Measurements from ENCODE around the gene PDIA5. TPM values are rescaled to one million over a fixed set of nuclear protein-coding genes. Genes with fewer than 3 reads are reported as not detected.
"Not testable (repeated sequence)": the region's sequence is repeated elsewhere in the genome, so short reads cannot be mapped to it uniquely, and the experiment has no call there.

Gene PDIA5
- total RNA-seq, 2 experiments from 2014 or later, result 2.2 to 3.0 TPM

- no peak overlapping the region for H3K27ac ChIP-seq (ENCODE audit: low read depth in 1 of 2, low read length in 2 of 2)
- H3K27me3 ChIP-seq (ENCODE audit: control insufficient read depth in 1 of 2, insufficient read depth in 2 of 2, low read length in 2 of 2), result no peaks in the 10 kb centered on the region
- no peak for TF ChIP-seq CTCF (IDR thresholded peaks at IDR 0.05)
- Mint-ChIP-seq H3K27me3 (no peaks in the 10 kb centered on the region), H3K27ac (peak overlapping the region; percentile 66), H3K36me3 (ENCODE audit: low read depth) (peaks cover 57% of the 10 kb centered on the region), H3K4me1 (ENCODE audit: low read depth) (no peaks in the 10 kb centered on the region), H3K9me3 (no peaks in the 10 kb centered on the region), H3K4me3 (no peak overlapping the region)
- ChIA-PET CTCF (no interaction called here), POLR2A (no interaction called here)
- DNase-seq (no peak), ATAC-seq (ENCODE audit: poor library complexity) (no peak)
- peaks cover 2% of the 10 kb centered on the region for H3K4me1 ChIP-seq (ENCODE audit: insufficient read depth, low read length)
- intact Hi-C loops (cut with DNase I, micrococcal nuclease), result no loop called here
- H3K36me3 ChIP-seq (ENCODE audit: insufficient read depth, low read length), result peaks cover 14% of the 10 kb centered on the region
- H3K9me3 ChIP-seq (ENCODE audit: control insufficient read depth in 1 of 2, insufficient read depth in 1 of 2, low read length in 2 of 2), result peaks cover 0 to 16% of the 10 kb centered on the region in 2 experiments
- no peak overlapping the region for H3K4me3 ChIP-seq (ENCODE audit: low read length)
Observed at GRCh38 chr3:123149525-123149924, 82.7 kb downstream of the PDIA5 start.

GRCh38 chr3:123150449-123151215 lies 83.8 kb downstream of the PDIA5 start:
- peaks cover 17% of the 10 kb centered on the region for H3K36me3 ChIP-seq (ENCODE audit: insufficient read depth, low read length)
- peaks cover 47% of the 10 kb centered on the region for H3K36me3 Mint-ChIP-seq (ENCODE audit: low read depth)
- H3K4me3 ChIP-seq (ENCODE audit: low read length), result no peak overlapping the region
- TF ChIP-seq CTCF (IDR thresholded peaks at IDR 0.05), result no peak
- intact Hi-C loops (cut with DNase I, micrococcal nuclease), result no loop called here
- no peak for ATAC-seq (ENCODE audit: poor library complexity)
- H3K27me3 Mint-ChIP-seq, result no peaks in the 10 kb centered on the region
- ChIA-PET CTCF (no interaction called here), POLR2A (no interaction called here)
- no peak overlapping the region for H3K4me3 Mint-ChIP-seq
- peak overlapping the region; percentile 44 for H3K27ac Mint-ChIP-seq
- no peaks in the 10 kb centered on the region for H3K4me1 Mint-ChIP-seq (ENCODE audit: low read depth)
- no peaks in the 10 kb centered on the region for H3K27me3 ChIP-seq (ENCODE audit: control insufficient read depth in 1 of 2, insufficient read depth in 2 of 2, low read length in 2 of 2)
- peak overlapping the region; percentile 36 to 40 for H3K27ac ChIP-seq (ENCODE audit: low read depth in 1 of 2, low read length in 2 of 2)
- no peaks in the 10 kb centered on the region for H3K9me3 Mint-ChIP-seq
- H3K9me3 ChIP-seq (ENCODE audit: control insufficient read depth in 1 of 2, insufficient read depth in 1 of 2, low read length in 2 of 2), result peaks cover 0 to 16% of the 10 kb centered on the region in 2 experiments
- H3K4me1 ChIP-seq (ENCODE audit: insufficient read depth, low read length), result peaks cover 2% of the 10 kb centered on the region
- DNase-seq, result no peak

GRCh38 chr3:123151251-123151705 lies 84.5 kb downstream of the PDIA5 start:
- ATAC-seq (ENCODE audit: poor library complexity), result no peak
- TF ChIP-seq CTCF (IDR thresholded peaks at IDR 0.05), result no peak
- Mint-ChIP-seq H3K36me3 (ENCODE audit: low read depth) (peaks cover 41% of the 10 kb centered on the region), H3K27ac (peak overlapping the region; percentile 44), H3K27me3 (no peaks in the 10 kb centered on the region), H3K4me1 (ENCODE audit: low read depth) (no peaks in the 10 kb centered on the region), H3K9me3 (no peaks in the 10 kb centered on the region), H3K4me3 (no peak overlapping the region)
- no peaks in the 10 kb centered on the region for H3K27me3 ChIP-seq (ENCODE audit: control insufficient read depth in 1 of 2, insufficient read depth in 2 of 2, low read length in 2 of 2)
- H3K36me3 ChIP-seq (ENCODE audit: insufficient read depth, low read length), result peaks cover 12% of the 10 kb centered on the region
- DNase-seq, result no peak
- intact Hi-C loops (cut with DNase I, micrococcal nuclease), result no loop called here
- peaks cover 2% of the 10 kb centered on the region for H3K4me1 ChIP-seq (ENCODE audit: insufficient read depth, low read length)
- no peak overlapping the region for H3K4me3 ChIP-seq (ENCODE audit: low read length)
- CTCF ChIA-PET, result no interaction called here
- H3K27ac ChIP-seq (ENCODE audit: low read depth in 1 of 2, low read length in 2 of 2), result peak overlapping the region; percentile 36 to 40
- POLR2A ChIA-PET, result no interaction called here
- peaks cover 0 to 16% of the 10 kb centered on the region in 2 experiments for H3K9me3 ChIP-seq (ENCODE audit: control insufficient read depth in 1 of 2, insufficient read depth in 1 of 2, low read length in 2 of 2)

DNA sequence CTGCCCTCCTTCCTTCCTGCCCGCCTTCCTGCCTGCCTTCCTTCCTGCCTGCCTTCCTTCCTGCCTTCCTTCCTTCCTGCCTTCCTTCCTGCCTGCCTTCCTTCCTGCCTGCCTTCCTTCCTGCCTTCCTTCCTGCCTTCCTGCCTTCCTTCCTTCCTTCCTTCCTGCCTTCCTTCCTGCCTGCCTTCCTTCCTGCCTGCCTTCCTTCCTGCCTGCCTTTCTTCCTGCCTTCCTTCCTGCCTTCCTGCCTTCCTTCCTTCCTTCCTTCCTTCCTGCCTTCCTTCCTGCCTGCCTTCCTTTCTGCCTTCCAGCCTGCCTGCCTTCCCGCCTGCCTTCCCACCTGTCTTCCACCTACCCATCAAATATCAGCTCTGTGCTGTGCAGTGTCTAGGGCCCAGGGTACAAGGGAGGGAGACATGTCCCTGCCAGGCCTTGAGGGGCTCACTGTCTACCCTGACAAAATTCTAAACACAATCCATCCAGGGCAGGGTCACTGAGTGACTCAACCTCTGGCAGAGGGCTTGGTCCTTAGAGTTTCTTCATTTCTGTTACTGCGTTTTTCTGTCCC lies 85.1 kb downstream of the PDIA5 start:
- POLR2A ChIA-PET; ATAC-seq (ENCODE audit: poor library complexity); H3K4me3 ChIP-seq (ENCODE audit: low read length); H3K9me3 Mint-ChIP-seq; DNase-seq; intact Hi-C loops (cut with DNase I, micrococcal nuclease); H3K4me3 Mint-ChIP-seq; CTCF ChIA-PET; H3K4me1 Mint-ChIP-seq (ENCODE audit: low read depth); H3K27me3 Mint-ChIP-seq; H3K27me3 ChIP-seq (ENCODE audit: control insufficient read depth in 1 of 2, insufficient read depth in 2 of 2, low read length in 2 of 2); H3K4me1 ChIP-seq (ENCODE audit: insufficient read depth, low read length): not testable (repeated sequence)
- peak overlapping the region; percentile 40 to 42 for H3K27ac ChIP-seq (ENCODE audit: low read depth in 1 of 2, low read length in 2 of 2)
- Mint-ChIP-seq H3K27ac (peak overlapping the region; percentile 57), H3K36me3 (ENCODE audit: low read depth) (peaks cover 37% of the 10 kb centered on the region)
- peaks cover 12% of the 10 kb centered on the region for H3K36me3 ChIP-seq (ENCODE audit: insufficient read depth, low read length)
- peaks cover 0 to 16% of the 10 kb centered on the region in 2 experiments for H3K9me3 ChIP-seq (ENCODE audit: control insufficient read depth in 1 of 2, insufficient read depth in 1 of 2, low read length in 2 of 2)
